Left renal cortex interstitium (tissue), 4 donors: ENCODE data around the gene SORCS2. TPM values are rescaled to one million over a fixed set of nuclear protein-coding genes. Genes with fewer than 3 reads are reported as not detected.

Experiments
- DNase-seq, 4 donors: peaks; one replicate each; pipeline ENCODE4 v3.0.0-alpha.2; 2013; ENCODE audit warnings: low read depth in 4 of 4, low spot score in 2 of 4, missing footprints in 1 of 4
- polyA plus RNA-seq, 4 donors: library from polyadenylated mRNA; unstranded; fragments of 120-200 nt; gene quantifications; one replicate each; pipeline ENCODE4 v1.2.1, GENCODE V29; 2013; ENCODE audit not compliant: insufficient read length in 4 of 4

Gene SORCS2
- polyA plus RNA-seq, 4 donors: 3.7 to 11.5 (median 8.4) TPM

GRCh38 chr4:7700665-7701064 is 508.3 kb downstream of the SORCS2 start:
- no peak for DNase-seq

- DNase-seq: no peak
Observed at GRCh38 chr4:7701866-7702649, 509.7 kb downstream of the SORCS2 start.

- DNase-seq: no peak
Observed at GRCh38 chr4:7703688-7704087, 511.4 kb downstream of the SORCS2 start.

GRCh38 chr4:7704091-7704490 is 511.8 kb downstream of the SORCS2 start:
- no peak for DNase-seq

GRCh38 chr4:7704625-7705024 is 512.3 kb downstream of the SORCS2 start:
- DNase-seq: no peak

- DNase-seq: no peak
Observed at GRCh38 chr4:7705062-7705461, 512.7 kb downstream of the SORCS2 start.

- no peak for DNase-seq
Observed at GRCh38 chr4:7705593-7705992, 513.3 kb downstream of the SORCS2 start.

GRCh38 chr4:7708238-7708637 is 515.9 kb downstream of the SORCS2 start:
- no peak for DNase-seq

- DNase-seq: no peak
Observed at GRCh38 chr4:7708981-7709380, 516.6 kb downstream of the SORCS2 start.

- DNase-seq: no peak
Observed at GRCh38 chr4:7709431-7709830, 517.1 kb downstream of the SORCS2 start.

- no peak for DNase-seq
Observed at GRCh38 chr4:7710126-7710525, 517.8 kb downstream of the SORCS2 start.

GRCh38 chr4:7710576-7711306 is 518.4 kb downstream of the SORCS2 start:
- no peak for DNase-seq

GRCh38 chr4:7711307-7711963 is 519.1 kb downstream of the SORCS2 start:
- no peak for DNase-seq

GRCh38 chr4:7712021-7712671 is 519.8 kb downstream of the SORCS2 start:
- DNase-seq: no peak

- DNase-seq: no peak
Observed at GRCh38 chr4:7713757-7714156, 521.4 kb downstream of the SORCS2 start.

GRCh38 chr4:7714176-7714575 is 521.8 kb downstream of the SORCS2 start:
- no peak for DNase-seq

GRCh38 chr4:7714738-7715137 is 522.4 kb downstream of the SORCS2 start:
- DNase-seq: no peak

- DNase-seq: no peak
Observed at GRCh38 chr4:7715271-7716009, 523.1 kb downstream of the SORCS2 start.

GRCh38 chr4:7716010-7716721 is 523.8 kb downstream of the SORCS2 start:
- DNase-seq: no peak

- no peak for DNase-seq
Observed at GRCh38 chr4:7717161-7717560, 524.8 kb downstream of the SORCS2 start.
